ENCODE data around the gene GNAQ. TPM values are rescaled to one million over a fixed set of nuclear protein-coding genes. Genes with fewer than 3 reads are reported as not detected.

The GNAQ gene
- total and polyA plus RNA-seq, 4 donors: 6.8 to 19.6 (median 12.6) TPM

DNA sequence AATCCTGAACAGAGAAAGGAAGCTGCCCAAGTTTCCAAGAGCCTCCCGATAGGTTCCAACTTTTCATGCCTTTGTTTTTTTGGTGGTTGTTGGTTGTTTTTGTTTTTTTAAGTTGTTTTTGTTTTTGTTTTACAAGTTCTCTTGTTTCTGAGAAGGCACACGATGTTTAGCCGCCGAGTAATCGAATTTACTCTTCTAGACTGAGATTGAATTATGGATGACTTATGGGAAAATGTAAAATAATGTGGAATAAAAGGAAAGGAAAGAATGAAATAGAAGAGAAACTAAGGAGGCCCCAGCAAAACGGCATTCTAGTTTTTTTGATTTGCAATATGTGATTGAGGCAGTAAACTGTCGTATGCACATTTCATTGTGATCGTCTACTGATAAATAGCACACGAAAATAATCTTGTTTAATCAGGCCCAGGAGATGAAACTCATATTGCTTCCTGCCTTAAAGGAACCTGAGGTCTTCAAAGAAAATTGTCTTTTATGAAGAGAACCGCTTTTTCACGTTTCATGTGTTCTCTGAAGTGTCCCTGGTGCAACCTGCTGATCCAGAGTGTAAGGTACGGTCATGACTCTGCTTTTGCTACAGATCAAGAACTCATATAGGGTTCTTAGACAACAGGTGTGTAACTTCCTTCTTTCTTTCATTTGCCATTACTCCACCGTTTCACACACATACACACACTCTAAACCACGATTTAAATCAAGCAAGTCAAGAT, 1.3 kb upstream of the GNAQ start:
- Histone ChIP-seq H3K27me3 (ENCODE audit: control insufficient read depth in 4 of 4, insufficient read depth in 4 of 4, low read length in 3 of 4) (no peaks in the 10 kb centered on the region), H3K4me3 (ENCODE audit: low read depth in 1 of 3, low read length in 3 of 3) (peak overlapping the region; percentile 54 to 86 (median 85)), H3K4me1 (ENCODE audit: control insufficient read depth in 4 of 4, insufficient read depth in 4 of 4, low read length in 3 of 4) (peaks cover 0 to 34% (median 15%) of the 10 kb centered on the region in 4 donors), H3K9me3 (ENCODE audit: control insufficient read depth in 4 of 4, low read length in 3 of 4) (no peaks in the 10 kb centered on the region), H3K36me3 (ENCODE audit: control insufficient read depth in 4 of 4, insufficient read depth in 3 of 4, low read depth in 1 of 4, low read length in 3 of 4) (no peaks in the 10 kb centered on the region), H3K27ac (ENCODE audit: low read depth in 1 of 2, low read length in 2 of 2) (peak overlapping the region; percentile 72 to 94), H3K9ac (ENCODE audit: low read depth in 1 of 2, low read length in 2 of 2) (peak overlapping the region; percentile 21 to 96)
- TF ChIP-seq HNF4A (conservative IDR thresholded peaks at IDR 0.05): no peak
- no peak for TF ChIP-seq SP1 (IDR thresholded peaks at IDR 0.05)
- TF ChIP-seq, protein P1, sequence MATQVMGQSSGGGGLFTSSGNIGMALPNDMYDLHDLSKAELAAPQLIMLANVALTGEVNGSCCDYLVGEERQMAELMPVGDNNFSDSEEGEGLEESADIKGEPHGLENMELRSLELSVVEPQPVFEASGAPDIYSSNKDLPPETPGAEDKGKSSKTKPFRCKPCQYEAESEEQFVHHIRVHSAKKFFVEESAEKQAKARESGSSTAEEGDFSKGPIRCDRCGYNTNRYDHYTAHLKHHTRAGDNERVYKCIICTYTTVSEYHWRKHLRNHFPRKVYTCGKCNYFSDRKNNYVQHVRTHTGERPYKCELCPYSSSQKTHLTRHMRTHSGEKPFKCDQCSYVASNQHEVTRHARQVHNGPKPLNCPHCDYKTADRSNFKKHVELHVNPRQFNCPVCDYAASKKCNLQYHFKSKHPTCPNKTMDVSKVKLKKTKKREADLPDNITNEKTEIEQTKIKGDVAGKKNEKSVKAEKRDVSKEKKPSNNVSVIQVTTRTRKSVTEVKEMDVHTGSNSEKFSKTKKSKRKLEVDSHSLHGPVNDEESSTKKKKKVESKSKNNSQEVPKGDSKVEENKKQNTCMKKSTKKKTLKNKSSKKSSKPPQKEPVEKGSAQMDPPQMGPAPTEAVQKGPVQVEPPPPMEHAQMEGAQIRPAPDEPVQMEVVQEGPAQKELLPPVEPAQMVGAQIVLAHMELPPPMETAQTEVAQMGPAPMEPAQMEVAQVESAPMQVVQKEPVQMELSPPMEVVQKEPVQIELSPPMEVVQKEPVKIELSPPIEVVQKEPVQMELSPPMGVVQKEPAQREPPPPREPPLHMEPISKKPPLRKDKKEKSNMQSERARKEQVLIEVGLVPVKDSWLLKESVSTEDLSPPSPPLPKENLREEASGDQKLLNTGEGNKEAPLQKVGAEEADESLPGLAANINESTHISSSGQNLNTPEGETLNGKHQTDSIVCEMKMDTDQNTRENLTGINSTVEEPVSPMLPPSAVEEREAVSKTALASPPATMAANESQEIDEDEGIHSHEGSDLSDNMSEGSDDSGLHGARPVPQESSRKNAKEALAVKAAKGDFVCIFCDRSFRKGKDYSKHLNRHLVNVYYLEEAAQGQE (IDR thresholded peaks at IDR 0.05): no peak
- TF ChIP-seq FOXA1 (IDR thresholded peaks at IDR 0.05): no peak
- TF ChIP-seq TAF1 (conservative IDR thresholded peaks at IDR 0.05): no peak
- TF ChIP-seq FOXA2 (IDR thresholded peaks at IDR 0.05): no peak
- 45% methylated on average over 14 of the region's 14 CpGs for WGBS
- no peak for DNase-seq (ENCODE audit: low spot score)

DNA sequence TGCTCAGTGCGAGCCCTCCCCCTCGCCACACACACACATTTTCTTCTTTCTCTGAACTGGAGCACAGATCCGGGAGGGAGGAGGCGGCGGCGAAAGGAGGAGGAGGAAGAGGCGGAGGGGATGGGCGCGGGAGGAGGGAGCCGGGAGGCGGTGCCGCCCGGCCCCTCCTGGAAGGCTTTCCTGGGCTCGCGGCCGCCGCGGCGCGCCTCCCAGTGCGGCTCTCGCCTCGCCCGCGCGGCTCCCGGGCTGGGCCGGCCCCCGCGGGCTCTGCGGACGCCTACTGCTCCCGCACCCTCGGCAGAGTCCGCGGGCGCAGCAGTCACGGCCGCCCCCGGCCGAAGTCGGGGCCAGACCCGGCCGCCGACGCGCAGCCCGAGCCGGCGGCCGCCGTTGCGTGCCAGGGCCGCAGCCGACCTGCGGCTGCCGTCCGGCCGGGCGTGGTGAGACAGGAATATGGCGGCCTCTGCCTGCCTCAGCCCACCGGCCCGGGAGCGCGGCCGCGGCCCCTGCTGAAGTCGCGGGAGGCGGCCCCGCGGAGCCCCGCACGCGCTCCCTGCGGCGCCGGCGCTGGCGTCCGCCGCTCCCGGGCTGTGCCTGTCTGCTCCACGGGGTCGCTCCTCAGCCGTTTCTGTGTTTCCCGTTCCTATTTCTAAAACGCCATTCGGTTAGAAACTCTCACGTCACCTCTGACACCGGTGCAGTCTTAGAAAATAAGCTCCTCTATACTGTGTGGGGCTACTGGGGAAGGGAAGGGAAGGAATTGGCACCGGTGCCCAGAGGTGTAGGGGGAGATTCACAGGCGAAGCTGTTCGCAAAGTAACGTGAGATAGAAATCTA, 500 bp upstream of the GNAQ start:
- Histone ChIP-seq H3K4me3 (ENCODE audit: low read depth in 1 of 3, low read length in 3 of 3) (peak overlapping the region; percentile 54 to 86 (median 85)), H3K9me3 (ENCODE audit: control insufficient read depth in 4 of 4, low read length in 3 of 4) (no peaks in the 10 kb centered on the region), H3K4me1 (ENCODE audit: control insufficient read depth in 4 of 4, insufficient read depth in 4 of 4, low read length in 3 of 4) (peaks cover 0 to 34% (median 15%) of the 10 kb centered on the region in 4 donors), H3K36me3 (ENCODE audit: control insufficient read depth in 4 of 4, insufficient read depth in 3 of 4, low read depth in 1 of 4, low read length in 3 of 4) (no peaks in the 10 kb centered on the region), H3K27me3 (ENCODE audit: control insufficient read depth in 4 of 4, insufficient read depth in 4 of 4, low read length in 3 of 4) (no peaks in the 10 kb centered on the region), H3K27ac (ENCODE audit: low read depth in 1 of 2, low read length in 2 of 2) (peak overlapping the region; percentile 72 to 94), H3K9ac (ENCODE audit: low read depth in 1 of 2, low read length in 2 of 2) (peak overlapping the region; percentile 21 to 96)
- TF ChIP-seq, protein P2, sequence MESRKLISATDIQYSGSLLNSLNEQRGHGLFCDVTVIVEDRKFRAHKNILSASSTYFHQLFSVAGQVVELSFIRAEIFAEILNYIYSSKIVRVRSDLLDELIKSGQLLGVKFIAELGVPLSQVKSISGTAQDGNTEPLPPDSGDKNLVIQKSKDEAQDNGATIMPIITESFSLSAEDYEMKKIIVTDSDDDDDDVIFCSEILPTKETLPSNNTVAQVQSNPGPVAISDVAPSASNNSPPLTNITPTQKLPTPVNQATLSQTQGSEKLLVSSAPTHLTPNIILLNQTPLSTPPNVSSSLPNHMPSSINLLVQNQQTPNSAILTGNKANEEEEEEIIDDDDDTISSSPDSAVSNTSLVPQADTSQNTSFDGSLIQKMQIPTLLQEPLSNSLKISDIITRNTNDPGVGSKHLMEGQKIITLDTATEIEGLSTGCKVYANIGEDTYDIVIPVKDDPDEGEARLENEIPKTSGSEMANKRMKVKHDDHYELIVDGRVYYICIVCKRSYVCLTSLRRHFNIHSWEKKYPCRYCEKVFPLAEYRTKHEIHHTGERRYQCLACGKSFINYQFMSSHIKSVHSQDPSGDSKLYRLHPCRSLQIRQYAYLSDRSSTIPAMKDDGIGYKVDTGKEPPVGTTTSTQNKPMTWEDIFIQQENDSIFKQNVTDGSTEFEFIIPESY (IDR thresholded peaks at IDR 0.05): no peak
- TF ChIP-seq FOXA1 (IDR thresholded peaks at IDR 0.05): no peak
- TF ChIP-seq RXRA (IDR thresholded peaks at IDR 0.05): peak in 1 of 2 donors; percentile 30
- TF ChIP-seq RAD21 (IDR thresholded peaks at IDR 0.05): peak; percentile 11 to 47
- TF ChIP-seq, protein P3, sequence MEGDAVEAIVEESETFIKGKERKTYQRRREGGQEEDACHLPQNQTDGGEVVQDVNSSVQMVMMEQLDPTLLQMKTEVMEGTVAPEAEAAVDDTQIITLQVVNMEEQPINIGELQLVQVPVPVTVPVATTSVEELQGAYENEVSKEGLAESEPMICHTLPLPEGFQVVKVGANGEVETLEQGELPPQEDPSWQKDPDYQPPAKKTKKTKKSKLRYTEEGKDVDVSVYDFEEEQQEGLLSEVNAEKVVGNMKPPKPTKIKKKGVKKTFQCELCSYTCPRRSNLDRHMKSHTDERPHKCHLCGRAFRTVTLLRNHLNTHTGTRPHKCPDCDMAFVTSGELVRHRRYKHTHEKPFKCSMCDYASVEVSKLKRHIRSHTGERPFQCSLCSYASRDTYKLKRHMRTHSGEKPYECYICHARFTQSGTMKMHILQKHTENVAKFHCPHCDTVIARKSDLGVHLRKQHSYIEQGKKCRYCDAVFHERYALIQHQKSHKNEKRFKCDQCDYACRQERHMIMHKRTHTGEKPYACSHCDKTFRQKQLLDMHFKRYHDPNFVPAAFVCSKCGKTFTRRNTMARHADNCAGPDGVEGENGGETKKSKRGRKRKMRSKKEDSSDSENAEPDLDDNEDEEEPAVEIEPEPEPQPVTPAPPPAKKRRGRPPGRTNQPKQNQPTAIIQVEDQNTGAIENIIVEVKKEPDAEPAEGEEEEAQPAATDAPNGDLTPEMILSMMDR (IDR thresholded peaks at IDR 0.05; ENCODE audit: low read depth, low read length, missing input control): no peak
- TF ChIP-seq, protein P4, sequence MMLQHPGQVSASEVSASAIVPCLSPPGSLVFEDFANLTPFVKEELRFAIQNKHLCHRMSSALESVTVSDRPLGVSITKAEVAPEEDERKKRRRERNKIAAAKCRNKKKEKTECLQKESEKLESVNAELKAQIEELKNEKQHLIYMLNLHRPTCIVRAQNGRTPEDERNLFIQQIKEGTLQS (IDR thresholded peaks at IDR 0.05): no peak
- TF ChIP-seq, protein P1 (IDR thresholded peaks at IDR 0.05): peak; percentile 70
- TF ChIP-seq YY1 (IDR thresholded peaks at IDR 0.05): peak; percentile 36
- no peak for TF ChIP-seq TAF1 (conservative IDR thresholded peaks at IDR 0.05)
- peak in 1 of 2 donors; percentile 12 for TF ChIP-seq JUND (IDR thresholded peaks at IDR 0.05)
- no peak for TF ChIP-seq NR2F2 (IDR thresholded peaks at IDR 0.05)
- TF ChIP-seq SP1 (IDR thresholded peaks at IDR 0.05): peak; percentile 36
- TF ChIP-seq EGR1 (IDR thresholded peaks at IDR 0.05; ENCODE audit: low read depth in 2 of 2): peak in 1 of 2 donors; percentile 46
- TF ChIP-seq, protein P5, sequence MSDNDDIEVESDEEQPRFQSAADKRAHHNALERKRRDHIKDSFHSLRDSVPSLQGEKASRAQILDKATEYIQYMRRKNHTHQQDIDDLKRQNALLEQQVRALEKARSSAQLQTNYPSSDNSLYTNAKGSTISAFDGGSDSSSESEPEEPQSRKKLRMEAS (IDR thresholded peaks at IDR 0.05): peak; percentile 13
- no peak for TF ChIP-seq FOXA2 (IDR thresholded peaks at IDR 0.05)
- WGBS: under 1% methylated on average over 95 of the region's 95 CpGs
- DNase-seq (ENCODE audit: low spot score): peak; percentile 86
